HG03060 (cell line): ENCODE data around the gene SEMA4A.
A peak's percentile ranks its signal among the peaks of the same experiment; 100 is the strongest.
"Not testable (repeated sequence)": the region's sequence is repeated elsewhere in the genome, so short reads cannot be mapped to it uniquely, and the experiment has no call there.

Experiments
- ATAC-seq: cut with Tn5 transposase; IDR thresholded peaks from one replicate; pipeline ENCODE4 v1.9.1; 2021; ENCODE audit warnings: low read depth, moderate number of reproducible peaks; ENCODE audit not compliant: unreplicated experiment

Gene SEMA4A

DNA sequence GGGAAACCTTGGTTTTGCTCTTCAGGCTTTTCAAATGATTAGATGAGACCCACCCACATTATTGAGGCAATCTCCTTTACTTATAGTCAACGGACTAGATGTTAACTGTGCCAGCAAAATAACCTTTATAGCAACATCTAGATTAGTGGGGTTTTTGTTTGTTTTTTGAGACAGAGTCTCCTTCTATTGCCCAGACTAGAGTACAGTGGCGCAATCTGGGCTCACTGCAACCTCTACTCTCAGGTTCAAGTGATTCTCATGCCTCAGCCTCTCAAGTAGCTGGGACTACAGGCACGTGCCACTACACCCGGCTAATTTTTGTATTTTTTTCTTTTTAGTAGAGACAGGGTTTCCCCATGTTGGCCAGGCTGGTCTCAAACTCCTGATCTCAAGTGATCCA is 36.9 kb downstream of the SEMA4A start:
- not testable (repeated sequence) for ATAC-seq

GRCh38 chr1:156191292-156191964 is 38.0 kb downstream of the SEMA4A start:
- no peak for ATAC-seq

- ATAC-seq = no peak
These were observed 39.8 kb downstream of the SEMA4A start for GRCh38 chr1:156193208-156193487.

GRCh38 chr1:156193488-156194299 is 40.3 kb downstream of the SEMA4A start, which contains the start of gene SLC25A44:
Gene SLC25A44, plus strand, starts transcription at chr1:156194104. Its CDS starts 5,744 bp downstream, at chr1:156199848.
- peak; percentile 96 for ATAC-seq

GRCh38 chr1:156194300-156194652 is 40.9 kb downstream of the SEMA4A start:
- ATAC-seq = no peak

GRCh38 chr1:156195853-156196252 is 42.5 kb downstream of the SEMA4A start:
- no peak for ATAC-seq

DNA sequence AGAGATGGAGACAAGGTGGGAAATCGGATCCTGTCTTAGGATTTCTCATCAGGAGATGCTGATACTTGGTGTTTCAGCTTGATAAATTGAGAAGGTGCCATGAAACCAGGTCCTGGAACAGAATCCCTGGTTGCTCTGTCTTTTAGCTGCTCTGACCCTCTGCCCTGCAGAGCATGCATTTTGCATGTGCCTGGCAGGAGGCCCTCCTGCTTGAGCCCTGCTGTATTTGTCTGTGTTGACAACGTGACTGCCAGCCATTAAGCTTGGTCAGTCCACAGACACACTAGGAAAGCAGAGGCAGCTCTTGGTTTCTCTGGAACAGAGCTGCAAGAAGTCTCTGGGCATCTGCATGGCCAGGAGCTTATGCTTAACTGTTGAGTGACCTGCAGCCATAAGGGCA is 43.1 kb downstream of the SEMA4A start:
- no peak for ATAC-seq

GRCh38 chr1:156198831-156199349 is 45.5 kb downstream of the SEMA4A start:
- ATAC-seq = no peak

DNA sequence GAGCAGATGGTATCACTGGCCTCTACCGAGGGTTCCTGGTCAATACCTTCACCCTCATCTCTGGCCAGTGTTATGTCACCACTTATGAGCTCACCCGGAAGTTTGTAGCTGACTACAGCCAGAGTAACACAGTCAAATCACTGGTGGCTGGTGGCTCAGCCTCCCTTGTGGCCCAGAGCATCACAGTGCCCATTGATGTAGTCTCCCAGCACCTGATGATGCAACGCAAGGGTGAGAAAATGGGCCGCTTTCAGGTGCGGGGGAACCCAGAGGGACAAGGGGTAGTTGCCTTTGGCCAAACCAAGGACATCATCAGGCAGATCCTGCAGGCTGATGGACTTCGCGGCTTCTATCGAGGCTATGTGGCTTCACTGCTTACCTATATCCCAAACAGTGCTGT is 46.7 kb downstream of the SEMA4A start:
- ATAC-seq = no peak

- no peak for ATAC-seq
These were observed 49.9 kb downstream of the SEMA4A start for GRCh38 chr1:156203331-156203730.

DNA sequence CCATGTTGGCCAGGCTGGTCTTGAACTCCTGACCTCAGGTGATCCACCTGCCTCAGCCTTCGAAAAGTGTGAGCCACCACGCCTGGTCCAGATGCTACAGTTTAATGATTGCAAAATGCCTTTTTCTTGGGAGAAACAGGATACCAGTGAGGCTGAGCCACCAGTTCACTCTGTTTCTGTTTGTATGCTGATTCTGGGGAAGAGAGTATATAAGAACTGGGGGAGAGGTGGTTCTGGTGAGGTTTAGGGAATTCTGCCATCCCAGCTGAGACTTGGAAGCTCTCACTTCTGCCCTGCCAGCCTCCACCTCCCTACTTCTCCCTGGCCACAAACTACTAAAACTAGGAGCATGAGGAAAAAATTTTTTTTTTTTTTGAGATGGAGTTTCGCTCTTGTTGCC is 51.3 kb downstream of the SEMA4A start:
- no peak for ATAC-seq

DNA sequence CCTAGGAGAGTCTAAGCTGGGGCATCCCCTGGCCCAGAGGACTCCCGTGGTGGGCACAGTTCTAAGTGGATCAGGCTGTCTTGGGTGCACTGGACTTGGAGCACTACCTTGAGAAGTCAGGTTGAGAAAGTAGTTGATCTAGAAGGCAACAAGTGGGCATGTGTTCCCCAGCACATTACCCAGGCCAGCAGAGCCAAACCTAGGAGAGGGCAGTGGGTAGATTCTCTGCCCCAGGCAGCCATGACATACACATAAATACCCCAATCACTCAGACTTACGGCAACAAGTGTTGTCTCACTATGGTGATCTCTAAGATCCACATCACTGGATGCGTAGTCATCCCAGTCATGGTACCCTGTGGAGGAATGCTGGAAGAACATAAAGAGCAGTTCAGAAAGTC is 57.9 kb downstream of the SEMA4A start:
- no peak for ATAC-seq

- no peak for ATAC-seq
These were observed 58.7 kb downstream of the SEMA4A start for GRCh38 chr1:156212130-156212529.

DNA sequence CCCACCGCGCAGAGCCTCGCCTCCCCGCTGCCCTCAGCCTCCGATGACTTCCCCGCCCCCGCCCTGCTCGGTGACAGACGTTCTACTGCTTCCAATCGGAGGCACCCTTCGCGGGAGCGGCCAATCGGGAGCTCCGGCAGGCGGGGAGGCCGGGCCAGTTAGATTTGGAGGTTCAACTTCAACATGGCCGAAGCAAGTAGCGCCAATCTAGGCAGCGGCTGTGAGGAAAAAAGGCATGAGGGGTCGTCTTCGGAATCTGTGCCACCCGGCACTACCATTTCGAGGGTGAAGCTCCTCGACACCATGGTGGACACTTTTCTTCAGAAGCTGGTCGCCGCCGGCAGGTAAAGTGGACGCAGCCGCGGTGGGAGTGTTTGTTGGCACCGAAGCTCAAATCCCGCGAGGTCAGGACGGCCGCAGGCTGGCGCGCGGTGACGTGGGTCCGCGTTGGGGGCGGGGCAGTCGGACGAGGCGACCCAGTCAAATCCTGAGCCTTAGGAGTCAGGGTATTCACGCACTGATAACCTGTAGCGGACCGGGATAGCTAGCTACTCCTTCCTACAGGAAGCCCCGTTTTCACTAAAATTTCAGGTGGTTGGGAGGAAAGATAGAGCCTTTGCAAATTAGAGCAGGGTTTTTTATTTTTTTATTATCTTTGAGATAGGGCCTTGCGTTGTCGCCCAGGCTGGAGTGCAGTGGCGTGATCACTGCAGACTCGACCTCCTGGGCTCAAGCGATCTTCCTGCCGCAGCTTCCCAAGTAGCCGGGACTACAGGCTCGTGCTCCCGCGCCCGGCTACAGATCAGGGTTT is 59.7 kb downstream of the SEMA4A start, which contains the start of gene PMF1:
Gene PMF1, plus strand, starts transcription at position 175 of the 811 bp plus-strand sequence. Its CDS starts 9 bp downstream, at position 184.
- ATAC-seq = peak; percentile 70

- no peak for ATAC-seq
These were observed 60.2 kb downstream of the SEMA4A start for GRCh38 chr1:156213644-156213966.

GRCh38 chr1:156214024-156214748 is 60.8 kb downstream of the SEMA4A start:
- ATAC-seq = no peak

DNA sequence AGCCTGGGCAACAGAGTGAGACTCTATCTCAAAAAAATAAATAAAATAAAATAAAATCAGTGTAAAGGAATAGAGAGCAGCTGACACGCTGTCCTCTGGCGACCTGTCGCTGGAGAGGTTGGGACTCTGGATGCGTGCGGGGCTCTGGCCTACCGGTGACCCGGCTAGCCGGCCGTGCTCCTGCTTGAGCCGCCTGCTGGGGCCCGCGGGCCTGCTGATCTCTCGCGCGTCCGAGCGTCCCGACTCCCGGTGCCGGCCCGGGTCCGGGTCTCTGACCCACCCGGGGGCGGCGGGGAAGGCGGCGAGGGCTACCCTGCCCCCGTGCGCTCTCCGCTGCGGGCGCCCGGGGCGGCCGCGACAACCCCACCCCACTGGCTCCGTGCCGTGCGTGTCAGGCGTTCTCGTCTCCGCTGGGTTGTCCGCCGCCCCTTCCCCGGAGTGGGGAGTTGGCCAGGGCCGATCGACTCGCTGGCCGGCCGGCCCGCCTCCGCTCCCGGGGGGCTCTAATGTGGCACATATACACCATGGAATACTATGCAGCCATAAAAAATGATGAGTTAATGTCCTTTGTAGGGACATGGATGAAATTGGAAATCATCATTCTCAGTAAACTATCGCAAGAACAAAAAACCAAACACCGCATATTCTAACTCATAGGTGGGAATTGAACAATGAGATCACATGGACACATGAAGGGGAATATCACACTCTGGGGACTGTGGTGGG is 63.1 kb downstream of the SEMA4A start:
- not testable (repeated sequence) for ATAC-seq

GRCh38 chr1:156217871-156218270 is 64.5 kb downstream of the SEMA4A start:
- ATAC-seq = no peak

DNA sequence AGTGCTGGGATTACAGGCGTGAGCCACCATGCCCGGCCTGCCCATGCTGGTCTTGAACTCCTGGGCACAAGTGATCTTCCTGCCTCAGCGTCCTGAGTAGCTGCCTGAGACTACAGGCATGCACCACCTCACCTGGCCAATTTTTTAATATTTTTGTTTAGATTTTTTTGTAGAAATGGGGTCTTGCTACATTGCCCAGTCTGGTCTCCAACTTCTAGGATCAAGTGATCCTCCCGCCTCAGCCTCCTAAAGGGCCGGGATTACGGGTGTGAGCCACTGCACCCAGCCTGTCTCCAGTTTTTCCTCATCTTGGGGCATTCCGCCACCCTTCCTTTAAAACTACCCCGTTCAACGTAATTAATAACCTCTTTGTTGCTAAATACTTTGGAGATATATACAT is 66.8 kb downstream of the SEMA4A start:
- ATAC-seq = no peak
